22Rv1 (cell line): ENCODE measurements around the gene WDR76.

Experiments used
- H3K27ac ChIP-seq: fragments of 450-650 bp; 2 replicates; pipeline ENCODE4 v1.5.1; 2017
- ZFX ChIP-seq: fragments of 450-650 bp; IDR thresholded peaks from 2 replicates; pipeline ENCODE4 v1.6.1; 2017; ENCODE audit warnings: antibody characterized with exemption, borderline replicate concordance
- TF ChIP-seq, protein P1 (sequence below): fragments of 450-650 bp; IDR thresholded peaks from 2 replicates; pipeline ENCODE4 v1.5.1; 2017; ENCODE audit warnings: mild to moderate bottlenecking

The WDR76 gene

DNA sequence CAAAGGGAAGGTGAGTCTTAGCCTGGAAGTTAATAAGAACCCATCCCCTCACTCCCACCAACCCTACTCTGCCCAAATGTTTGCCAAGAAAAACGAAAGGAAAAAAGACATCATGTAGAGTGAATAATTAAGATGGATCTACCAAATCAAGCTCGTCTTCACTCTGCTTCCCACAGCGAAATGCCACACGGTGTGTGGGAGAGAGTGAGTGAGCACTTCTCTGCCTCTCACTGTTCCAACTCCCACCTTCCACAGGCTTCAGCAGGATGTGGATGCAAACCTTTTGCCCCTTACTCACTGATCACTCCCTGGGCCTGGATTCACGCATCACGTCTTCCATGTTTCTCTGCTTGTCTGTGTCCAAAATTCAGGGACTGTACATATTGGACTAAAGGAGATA, 85.4 kb downstream of the WDR76 start:
- no peak overlapping the region for H3K27ac ChIP-seq

DNA sequence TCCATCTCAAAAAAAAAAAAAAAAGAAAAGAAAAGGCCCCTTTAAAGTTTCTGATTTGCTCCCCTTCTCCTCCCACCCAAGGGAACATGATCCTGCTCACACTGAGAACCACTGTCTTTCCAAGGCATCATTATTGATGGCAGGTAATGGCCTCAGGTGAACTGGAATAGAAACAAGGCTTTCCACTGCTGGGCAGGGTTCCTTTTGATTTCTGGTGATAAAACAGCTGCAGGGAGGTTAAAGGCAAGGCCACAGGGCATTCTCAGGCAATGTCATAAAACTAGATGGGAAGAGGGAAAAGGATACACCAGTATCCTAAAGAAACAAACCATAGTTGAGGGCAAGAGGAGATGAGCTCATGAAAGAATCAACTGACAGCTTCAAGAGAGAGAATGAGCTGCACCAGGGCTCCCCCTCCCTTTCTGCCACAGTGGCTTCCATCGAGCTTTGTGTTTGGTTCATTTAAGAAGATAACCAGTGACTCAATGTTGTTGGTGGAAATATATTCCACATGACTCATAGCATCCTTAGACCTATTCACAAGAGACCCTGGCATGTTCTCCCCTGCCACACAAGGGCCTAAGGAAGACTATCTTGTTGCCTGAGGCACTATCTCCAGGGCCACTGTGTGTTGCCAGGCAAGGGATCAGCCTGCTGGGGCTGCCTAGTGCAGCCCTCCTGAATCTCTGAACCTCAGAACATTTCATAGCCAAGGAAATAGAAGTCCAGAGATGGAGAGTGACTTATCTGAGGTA, 86.4 kb downstream of the WDR76 start:
- no peak overlapping the region for H3K27ac ChIP-seq
- no peak for TF ChIP-seq ZFX
- TF ChIP-seq, protein P1, sequence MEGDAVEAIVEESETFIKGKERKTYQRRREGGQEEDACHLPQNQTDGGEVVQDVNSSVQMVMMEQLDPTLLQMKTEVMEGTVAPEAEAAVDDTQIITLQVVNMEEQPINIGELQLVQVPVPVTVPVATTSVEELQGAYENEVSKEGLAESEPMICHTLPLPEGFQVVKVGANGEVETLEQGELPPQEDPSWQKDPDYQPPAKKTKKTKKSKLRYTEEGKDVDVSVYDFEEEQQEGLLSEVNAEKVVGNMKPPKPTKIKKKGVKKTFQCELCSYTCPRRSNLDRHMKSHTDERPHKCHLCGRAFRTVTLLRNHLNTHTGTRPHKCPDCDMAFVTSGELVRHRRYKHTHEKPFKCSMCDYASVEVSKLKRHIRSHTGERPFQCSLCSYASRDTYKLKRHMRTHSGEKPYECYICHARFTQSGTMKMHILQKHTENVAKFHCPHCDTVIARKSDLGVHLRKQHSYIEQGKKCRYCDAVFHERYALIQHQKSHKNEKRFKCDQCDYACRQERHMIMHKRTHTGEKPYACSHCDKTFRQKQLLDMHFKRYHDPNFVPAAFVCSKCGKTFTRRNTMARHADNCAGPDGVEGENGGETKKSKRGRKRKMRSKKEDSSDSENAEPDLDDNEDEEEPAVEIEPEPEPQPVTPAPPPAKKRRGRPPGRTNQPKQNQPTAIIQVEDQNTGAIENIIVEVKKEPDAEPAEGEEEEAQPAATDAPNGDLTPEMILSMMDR = no peak

More for the DNA sequence above, 85.4 kb downstream of the WDR76 start:
- TF ChIP-seq, protein P1 = no peak
- no peak for TF ChIP-seq ZFX

DNA sequence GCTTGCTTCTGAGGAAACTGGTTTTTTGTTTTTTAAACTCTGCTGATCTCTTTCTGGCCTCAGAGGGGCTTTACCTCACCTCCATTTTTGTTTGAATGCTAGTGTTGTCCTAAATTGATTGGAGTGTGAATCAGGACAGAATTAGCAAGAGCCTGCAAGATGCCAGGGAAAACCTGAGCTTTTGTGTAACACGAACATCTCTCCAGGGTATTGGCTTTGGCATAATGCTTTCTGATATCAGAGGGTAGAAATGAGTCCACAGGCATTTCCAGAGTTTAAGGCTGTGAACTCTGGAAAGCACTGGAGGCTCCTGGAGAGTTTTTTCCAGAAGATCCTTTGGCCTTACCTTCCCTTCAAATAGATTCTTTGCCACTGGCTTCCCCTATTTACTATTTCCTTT, 87.1 kb downstream of the WDR76 start:
- no peak for TF ChIP-seq ZFX
- TF ChIP-seq, protein P1 = no peak
- no peak overlapping the region for H3K27ac ChIP-seq

DNA sequence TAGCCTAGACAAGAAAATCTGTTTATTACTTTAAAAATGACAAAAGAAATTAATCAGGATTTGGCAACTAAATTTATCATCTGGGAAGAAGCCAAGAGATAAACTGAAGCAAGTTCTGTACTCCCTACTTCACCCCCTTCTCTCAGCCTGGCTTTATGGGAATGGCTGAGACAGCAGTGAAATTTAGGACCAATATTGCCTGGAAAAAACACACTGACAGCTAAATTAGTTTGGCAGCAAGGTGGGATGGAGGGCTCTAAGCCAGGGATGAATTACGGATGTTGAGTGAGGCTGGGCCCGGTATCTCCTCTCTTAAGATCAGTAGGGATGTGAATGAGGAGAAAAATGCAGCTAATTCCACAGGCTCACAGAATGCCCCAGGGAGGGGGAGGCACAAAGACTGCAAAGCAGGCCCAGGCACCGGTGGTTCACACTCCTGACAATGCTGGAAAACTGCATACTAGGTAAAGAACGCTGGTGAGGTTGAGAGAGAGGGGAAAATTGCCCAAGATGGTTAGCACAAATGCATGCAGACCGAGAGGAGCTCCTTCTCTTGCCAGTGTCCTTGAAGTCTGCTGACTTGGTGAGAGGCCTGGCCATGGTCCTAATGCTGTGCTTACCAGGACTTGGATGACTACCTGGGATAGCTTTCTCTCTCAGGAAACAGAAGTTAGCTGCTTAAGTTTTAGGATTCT, 89.0 kb downstream of the WDR76 start:
- TF ChIP-seq, protein P1 = no peak
- TF ChIP-seq ZFX = no peak

DNA sequence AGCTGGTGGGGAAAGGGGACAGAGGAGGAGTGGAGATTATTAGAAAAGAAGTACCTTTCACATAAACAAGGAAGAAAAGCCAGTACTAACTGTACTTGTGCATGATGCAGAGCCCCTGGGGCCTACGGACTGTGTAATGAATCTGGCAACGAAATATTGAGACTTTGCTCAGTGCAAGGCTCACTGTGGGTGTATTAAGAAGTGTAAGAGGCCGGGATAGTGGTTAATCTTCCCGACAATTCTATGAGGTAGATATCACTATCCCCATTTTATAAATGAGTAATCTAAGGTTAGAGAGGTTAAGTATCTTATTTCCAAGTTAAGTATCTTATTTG, 89.5 kb downstream of the WDR76 start:
- TF ChIP-seq, protein P1 = no peak
- no peak for TF ChIP-seq ZFX
- no peak overlapping the region for H3K27ac ChIP-seq

More for the DNA sequence above, 89.0 kb downstream of the WDR76 start:
- H3K27ac ChIP-seq = no peak overlapping the region
